Left cardiac atrium (tissue), 4 donors: ENCODE results near the gene TMEM252. TPM values are rescaled to one million over a fixed set of nuclear protein-coding genes. Genes with fewer than 3 reads are reported as not detected.
A peak's percentile ranks its signal among the peaks of the same experiment; 100 is the strongest.

ENCODE experiments used
- ATAC-seq, 2 donors: fragments of 200-7000 bp; cut with Tn5 transposase; one replicate each; pipeline ENCODE4 v1.9.1; 2020; ENCODE audit warnings: mild to moderate bottlenecking in 2 of 2, moderate library complexity in 2 of 2
- DNase-seq: peaks from one replicate; pipeline ENCODE4 v3.0.0-alpha.2; 2020
- intact Hi-C, 2 donors: fragments of 100-400 bp; cut with DNase I; formaldehyde crosslinking; loops; one replicate each; pipeline versions ENCODE4 v1.14.1 to v1.15.1; 2022 to 2023
- total RNA-seq, 2 donors: library from RNA; stranded (reverse); fragmentation: NEBNext Ultra II Directional; extraction: Animal tissue kit (Norgen Biotek cat#: 25700); gene quantifications; one replicate each; pipeline ENCODE4 v1.2.1, GENCODE V29; 2021
- donor health status: DM: no; HTN: yes; CAD: no.
- donor health status: DM: no; HTN: yes; CAD: no; lungs with severe emphysema.
- donor health status: DM: yes; HTN: yes; CAD: no.
- donor health status: Dilated cardiomyopathy.

TMEM252 gene
- total RNA-seq, 2 donors from 2014 or later, result 0.18 TPM; not detected in 1

DNA sequence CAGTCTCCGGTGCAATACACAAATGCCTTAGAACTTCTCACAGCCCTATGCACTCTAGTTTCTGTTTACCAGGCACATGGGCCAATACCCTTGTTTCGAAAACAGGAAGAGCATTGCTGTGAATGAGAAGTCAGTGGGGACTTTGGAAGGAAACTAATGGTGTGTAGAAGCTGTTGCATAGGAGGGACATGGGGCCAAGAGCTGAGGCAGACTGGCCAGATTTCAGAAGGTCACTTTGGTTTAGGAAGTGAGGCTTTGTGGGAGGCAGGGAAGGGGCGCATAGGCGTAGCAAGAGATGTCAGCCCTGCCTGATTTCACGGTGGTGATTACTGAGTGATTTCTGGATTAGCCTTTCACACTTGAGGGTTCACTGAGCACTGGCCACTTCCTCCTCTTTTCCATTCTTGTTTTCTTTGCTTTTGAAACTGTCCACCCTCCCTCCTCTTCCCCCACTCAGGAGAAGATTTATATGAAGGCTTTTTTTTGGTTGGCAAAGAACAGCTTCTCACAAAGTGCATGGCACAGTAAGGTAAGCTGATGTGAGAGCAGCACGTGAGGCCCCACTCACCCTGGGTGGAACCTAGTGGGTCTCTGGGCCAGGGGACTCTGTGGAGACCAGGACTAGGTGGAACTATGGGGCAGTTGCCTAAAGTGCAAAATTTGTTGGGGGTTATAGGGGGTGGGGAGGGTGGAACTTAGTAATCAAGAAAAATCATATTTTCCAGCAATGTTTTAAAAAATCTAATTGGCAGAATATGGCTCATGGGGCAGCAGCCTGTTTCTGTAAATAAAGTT lies 6.1 kb upstream of the TMEM252 start:
- peak; percentile 73 to 85 for ATAC-seq
- peak; percentile 25 for DNase-seq
- intact Hi-C loops, result no loop called here

DNA sequence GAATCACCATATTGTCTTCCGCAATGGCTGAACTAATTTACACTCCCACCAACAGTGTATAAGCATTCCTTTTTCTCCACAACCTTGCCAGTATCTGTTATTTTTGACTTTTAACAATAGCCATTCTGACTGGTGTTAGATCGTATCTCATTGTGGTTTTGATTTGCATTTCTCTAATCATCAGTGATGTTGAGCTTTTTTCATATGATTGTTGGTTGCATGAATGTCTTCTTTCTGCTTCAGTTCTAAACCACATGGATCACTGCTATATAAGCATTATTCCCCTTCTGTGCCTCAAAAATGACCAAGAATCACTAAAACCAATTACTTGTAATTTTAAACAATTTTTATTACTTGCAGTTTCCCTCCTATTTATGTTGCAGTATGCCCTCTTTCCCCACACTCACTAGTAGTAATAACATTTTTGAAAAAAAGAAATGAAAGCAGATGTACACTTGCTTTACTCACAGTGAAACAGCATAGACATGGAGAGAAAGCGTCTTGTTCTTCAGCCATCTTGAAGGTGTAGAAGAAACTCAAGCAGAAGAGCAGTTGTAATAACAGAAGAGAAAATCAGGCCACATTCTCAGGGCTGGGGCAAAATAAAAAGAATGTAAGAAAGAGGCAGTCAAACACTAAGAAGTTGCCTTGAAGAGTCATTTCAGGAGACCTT lies 4.5 kb upstream of the TMEM252 start:
- DNase-seq (no peak), ATAC-seq (no peak)
- intact Hi-C loops, result no loop called here

GRCh38 chr9:68541568-68541967 lies 885 bp upstream of the TMEM252 start:
- DNase-seq (no peak), ATAC-seq (peak; percentile 5 to 29)
- intact Hi-C loops, result no loop called here

DNA sequence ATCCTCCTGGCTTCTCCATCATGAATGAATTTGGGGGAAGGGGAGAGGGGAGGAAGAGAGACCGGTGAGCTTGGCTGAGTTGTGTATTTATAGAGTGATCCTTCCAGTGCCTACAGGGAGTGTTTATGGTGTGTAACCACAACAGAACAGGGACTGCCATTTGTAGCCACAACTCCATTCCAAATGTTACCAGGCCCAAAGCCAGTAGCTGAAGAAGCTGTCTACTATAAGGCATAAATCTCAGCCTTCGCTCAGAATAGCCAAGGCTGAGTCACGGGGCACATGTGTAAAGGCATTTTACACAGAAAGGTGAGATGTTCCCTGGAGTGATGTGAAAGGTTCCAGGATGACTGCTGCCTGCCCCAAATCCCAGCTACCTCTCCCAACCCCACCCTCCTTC lies 2.5 kb downstream of the TMEM252 start:
- intact Hi-C loops, result no loop called here
- DNase-seq (peak; percentile 42), ATAC-seq (peak; percentile 46 to 79)

DNA sequence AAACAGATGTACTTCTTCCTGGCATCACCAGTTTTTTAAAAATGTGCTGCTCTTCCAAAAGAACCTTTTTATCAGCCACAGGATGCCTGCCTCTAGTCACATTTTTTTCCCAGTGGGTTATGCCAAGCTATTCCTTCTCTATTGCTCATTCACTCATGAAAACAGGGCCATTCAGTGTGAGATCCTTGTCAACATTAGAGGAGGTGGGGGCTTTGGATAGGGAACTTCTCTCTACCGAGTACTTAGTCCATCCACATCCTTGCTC lies 3.1 kb downstream of the TMEM252 start:
- no peak for ATAC-seq
- intact Hi-C loops, result no loop called here
- no peak for DNase-seq

DNA sequence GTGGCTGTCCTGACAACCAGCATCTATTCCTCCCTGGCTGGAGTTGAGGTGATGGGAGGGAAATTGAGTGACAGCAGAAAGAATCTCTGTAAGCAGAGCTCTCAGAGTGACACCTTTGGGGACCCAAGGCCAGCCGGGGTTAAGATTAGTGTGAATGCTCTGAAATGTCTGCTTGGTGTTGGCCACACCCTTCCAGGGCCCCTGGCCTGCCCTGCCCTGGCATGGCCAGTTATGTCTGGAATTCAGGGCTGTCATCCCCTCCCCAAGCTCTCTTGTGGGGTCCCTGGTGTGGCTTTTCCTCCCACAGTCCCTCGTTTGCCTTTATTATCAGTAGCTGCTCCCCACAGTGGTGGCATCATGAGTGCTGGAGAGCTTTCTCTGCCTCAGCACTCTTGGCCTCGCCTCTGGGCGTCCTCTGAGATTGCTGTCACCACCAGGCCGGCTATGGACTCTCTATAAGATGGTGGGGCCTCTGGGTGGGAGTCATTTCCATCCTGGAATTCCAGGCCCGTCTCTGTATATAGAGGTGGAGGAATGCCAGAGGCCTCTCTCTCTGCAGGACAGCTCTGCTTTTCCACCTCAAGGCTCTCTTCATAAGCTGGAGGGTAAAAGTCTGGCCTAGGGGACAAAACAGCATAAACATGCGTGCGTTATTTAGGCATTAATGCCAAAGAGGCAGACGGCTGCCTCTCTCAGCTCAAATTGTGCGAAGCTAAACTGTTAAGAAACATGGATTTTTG lies 3.6 kb downstream of the TMEM252 start:
- peak; percentile 45 for DNase-seq
- intact Hi-C loops, result no loop called here
- ATAC-seq, result peak; percentile 56 to 60

DNA sequence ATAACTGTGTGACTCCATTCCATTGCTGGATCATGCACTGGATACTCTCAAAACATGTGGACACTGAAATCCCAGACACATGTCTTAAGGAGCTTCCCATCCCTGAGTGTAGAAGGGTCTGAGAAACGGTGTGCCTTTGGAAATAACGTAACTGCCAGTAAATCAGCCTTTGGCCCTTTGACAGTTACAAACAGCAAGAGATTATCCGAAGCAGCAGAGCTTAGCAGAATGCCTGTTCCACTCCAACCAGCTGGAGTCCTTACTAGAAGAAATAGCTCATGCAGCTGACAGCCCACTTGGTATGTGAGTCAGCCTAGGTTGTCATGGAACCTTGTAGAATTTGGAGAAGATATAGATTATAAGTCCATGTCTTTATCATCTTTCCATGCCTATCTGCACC lies 7.0 kb downstream of the TMEM252 start:
- DNase-seq (no peak), ATAC-seq (no peak)
- intact Hi-C loops, result no loop called here

GRCh38 chr9:68532131-68532530 lies 8.6 kb downstream of the TMEM252 start:
- no peak for DNase-seq
- no peak for ATAC-seq
- intact Hi-C loops, result no loop called here

DNA sequence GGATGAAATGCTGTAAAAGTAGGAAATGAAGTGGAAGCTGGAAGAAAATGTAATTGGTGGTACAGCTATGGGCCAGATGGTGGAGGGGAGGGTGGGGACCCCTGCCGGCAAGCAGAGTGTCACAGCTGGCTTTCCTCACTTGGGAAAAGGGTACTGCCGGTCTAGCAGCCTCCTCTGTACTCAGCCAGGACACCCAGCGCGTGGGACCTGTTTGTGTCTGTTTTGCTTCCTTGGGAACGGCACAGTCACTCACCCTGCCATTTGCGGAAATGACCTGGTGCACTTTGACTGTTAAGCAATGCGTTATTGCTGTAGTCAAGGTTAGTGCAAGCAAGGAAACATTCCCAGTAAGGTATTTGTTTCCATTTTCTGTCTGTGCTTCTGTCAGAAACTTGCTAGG lies 10.1 kb downstream of the TMEM252 start:
- intact Hi-C loops, result no loop called here
- peak; percentile 89 to 93 for ATAC-seq
- peak; percentile 83 for DNase-seq

DNA sequence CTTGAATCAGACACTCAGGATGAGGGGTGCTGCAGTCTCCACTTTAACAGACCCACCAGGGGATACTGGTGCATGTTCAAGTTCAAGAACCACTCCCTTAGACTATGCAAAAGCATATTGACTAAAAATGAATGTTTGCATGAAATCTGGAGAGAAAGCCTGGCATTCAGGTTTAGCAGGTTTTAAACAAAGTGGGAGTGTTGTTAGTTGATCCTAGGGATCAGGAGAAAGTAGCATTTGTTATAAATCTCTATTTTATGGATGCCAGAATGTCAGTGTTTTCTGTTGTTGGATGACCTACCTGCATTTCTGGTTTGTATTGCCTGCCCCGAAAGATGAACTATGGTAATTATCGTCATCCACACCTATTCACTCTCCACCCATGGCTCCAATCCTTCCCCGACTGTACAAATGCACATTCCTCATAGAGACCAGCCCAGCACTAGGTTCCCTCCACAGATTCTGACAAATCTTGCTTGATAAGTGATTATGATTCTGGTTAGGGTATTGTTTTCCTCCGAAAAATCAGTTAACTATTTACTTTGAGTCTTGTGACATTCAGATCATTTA lies 17.2 kb downstream of the TMEM252 start:
- intact Hi-C loops, result no loop called here
- ATAC-seq (no peak), DNase-seq (no peak)

GRCh38 chr9:68522954-68523353 lies 17.7 kb downstream of the TMEM252 start:
- intact Hi-C loops, result no loop called here
- ATAC-seq (no peak), DNase-seq (no peak)

GRCh38 chr9:68522131-68522530 lies 18.6 kb downstream of the TMEM252 start:
- intact Hi-C loops, result no loop called here
- no peak for ATAC-seq

GRCh38 chr9:68515326-68516017 lies 25.2 kb downstream of the TMEM252 start:
- intact Hi-C loops, result loop anchor here in 1 of 2 donors (10.0 kb wide), 1 partner anchor 49 kb away; no protein-coding TSS in a partner anchor
- ATAC-seq, result peak in 1 of 2 donors; percentile 57
- no peak for DNase-seq

More at GRCh38 chr9:68522131-68522530, 18.6 kb downstream of the TMEM252 start:
- DNase-seq, result no peak

DNA sequence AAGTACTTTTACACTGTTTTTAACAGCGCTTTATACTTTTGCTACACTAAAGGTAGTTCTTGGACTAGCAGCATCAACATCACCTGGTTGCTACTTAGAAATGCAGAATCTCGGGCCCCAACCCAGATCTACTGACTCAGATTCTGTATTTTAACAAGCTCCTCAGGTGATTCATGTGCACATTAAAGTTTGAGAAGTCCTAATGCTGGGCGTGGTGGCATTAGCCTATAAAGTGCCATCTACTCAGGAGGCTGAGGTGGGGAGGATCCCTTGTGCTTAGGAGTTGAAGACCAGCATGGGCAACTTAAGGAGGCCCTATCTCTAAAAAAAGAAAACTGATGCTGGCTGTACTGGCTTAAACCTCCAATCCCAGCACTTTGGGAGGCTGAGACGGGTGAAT lies 26.7 kb downstream of the TMEM252 start:
- no peak for DNase-seq
- intact Hi-C loops, result loop anchor here in 1 of 2 donors (10.0 kb wide), 1 partner anchor 51 kb away; no protein-coding TSS in a partner anchor

GRCh38 chr9:68513385-68513784 lies 27.3 kb downstream of the TMEM252 start:
- DNase-seq (no peak), ATAC-seq (peak in 1 of 2 donors; percentile 53)
- intact Hi-C loops, result loop anchor here in 1 of 2 donors (10.0 kb wide), 1 partner anchor 51 kb away; no protein-coding TSS in a partner anchor

More for the DNA sequence above, 26.7 kb downstream of the TMEM252 start:
- no peak for ATAC-seq

DNA sequence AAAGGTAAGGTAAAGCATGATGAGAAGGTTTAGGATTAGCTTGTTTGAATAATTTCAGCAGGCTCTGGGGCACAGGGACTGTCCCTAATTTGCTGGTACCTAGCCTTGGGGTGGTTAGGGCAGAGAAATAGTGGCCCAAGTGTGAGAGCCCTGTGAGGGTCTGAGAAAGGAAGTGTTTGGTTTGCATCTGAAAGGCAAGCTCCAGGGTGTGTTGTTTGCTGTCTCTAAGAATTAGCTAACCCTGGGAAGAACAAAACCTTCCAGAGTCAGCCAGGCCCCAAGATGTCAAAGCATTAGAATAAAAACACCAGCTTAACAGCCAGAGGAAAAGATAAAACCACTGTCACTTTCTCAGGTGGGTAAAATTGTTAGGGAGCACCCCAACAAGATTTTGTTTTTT lies 31.0 kb downstream of the TMEM252 start:
- intact Hi-C loops, result loop anchor here in 1 of 2 donors (10.0 kb wide), 2 partner anchors 55 to 95 kb away; no protein-coding TSS in a partner anchor
- DNase-seq, result no peak
- ATAC-seq, result no peak

DNA sequence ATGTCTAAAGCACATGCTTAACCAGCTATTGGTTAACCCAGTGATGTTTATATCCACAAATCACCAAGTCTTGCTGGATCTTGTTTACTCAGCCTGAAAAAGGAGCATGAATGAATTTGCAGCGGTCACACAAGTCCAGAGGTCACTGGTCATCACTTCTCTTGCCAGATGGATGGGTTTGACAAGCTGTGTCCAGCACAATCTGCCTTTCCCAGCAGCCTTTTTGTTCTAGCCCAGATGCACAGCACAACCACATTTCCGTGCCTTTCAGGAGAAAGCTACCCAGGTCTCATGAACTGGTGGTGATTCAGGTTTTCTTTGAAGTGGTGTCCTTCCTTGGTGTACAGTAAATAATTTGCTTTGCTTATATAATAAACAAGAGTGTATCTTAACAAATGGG lies 32.1 kb downstream of the TMEM252 start:
- ATAC-seq, result no peak
- intact Hi-C loops, result loop anchor here in 1 of 2 donors (10.0 kb wide), 1 partner anchor 94 kb away; no protein-coding TSS in a partner anchor
- no peak for DNase-seq

DNA sequence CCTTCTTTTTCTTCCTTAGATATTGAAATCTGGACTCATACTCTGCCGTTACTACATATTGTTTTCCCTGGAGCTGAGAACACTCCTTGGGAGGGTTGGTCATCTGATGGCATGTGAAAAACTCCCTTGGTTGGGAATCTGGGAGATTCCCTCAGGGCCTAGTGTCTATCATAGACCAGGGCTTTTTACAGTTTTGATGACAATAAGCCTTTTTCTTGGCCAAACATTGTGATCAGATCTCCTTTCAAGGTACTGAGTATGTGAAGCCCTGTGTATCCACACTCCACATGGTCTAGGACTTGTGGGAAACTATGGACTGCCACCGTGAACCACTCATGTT lies 32.9 kb downstream of the TMEM252 start:
- ATAC-seq (peak in 1 of 2 donors; percentile 19), DNase-seq (no peak)
- intact Hi-C loops, result loop anchor here in 1 of 2 donors (10.0 kb wide), 1 partner anchor 93 kb away; no protein-coding TSS in a partner anchor
